Astrocyte (in vitro differentiated cells and primary cell): ENCODE data around the gene MYOZ2.

ENCODE experiments used
- EZH2 ChIP-seq: IDR thresholded peaks from 2 replicates; pipeline ENCODE4 v1.6.1; 2012; ENCODE audit warnings: mild to moderate bottlenecking, low read length, inconsistent platforms; ENCODE audit not compliant: insufficient read depth
- TF ChIP-seq, protein P1 (sequence below): IDR thresholded peaks from 2 replicates; pipeline ENCODE4 v1.5.1; 2011; ENCODE audit warnings: low read depth, mild to moderate bottlenecking, inconsistent platforms, low read length, moderate library complexity; ENCODE audit not compliant: insufficient read depth

DNA sequence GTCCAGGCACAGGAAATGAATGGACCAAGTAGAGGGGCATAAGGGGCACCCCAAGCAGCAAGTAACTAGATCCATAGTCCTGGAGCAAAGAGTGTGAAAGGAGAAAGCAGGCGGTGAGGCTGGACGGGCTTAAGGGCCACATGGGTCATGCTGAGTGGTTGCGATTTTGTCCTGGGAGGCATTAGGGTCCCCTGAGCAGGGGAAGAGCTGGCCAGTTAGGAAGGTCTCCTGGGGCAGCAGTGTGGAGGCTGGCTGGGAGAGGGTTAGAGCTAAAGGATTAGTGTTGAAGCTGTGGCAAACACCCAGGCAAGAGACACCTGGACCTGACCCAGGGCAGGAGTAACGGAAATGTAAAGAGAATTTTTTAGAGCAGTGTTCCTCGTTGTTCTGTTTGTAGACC, 26.5 kb downstream of the MYOZ2 start:
- TF ChIP-seq, protein P1, sequence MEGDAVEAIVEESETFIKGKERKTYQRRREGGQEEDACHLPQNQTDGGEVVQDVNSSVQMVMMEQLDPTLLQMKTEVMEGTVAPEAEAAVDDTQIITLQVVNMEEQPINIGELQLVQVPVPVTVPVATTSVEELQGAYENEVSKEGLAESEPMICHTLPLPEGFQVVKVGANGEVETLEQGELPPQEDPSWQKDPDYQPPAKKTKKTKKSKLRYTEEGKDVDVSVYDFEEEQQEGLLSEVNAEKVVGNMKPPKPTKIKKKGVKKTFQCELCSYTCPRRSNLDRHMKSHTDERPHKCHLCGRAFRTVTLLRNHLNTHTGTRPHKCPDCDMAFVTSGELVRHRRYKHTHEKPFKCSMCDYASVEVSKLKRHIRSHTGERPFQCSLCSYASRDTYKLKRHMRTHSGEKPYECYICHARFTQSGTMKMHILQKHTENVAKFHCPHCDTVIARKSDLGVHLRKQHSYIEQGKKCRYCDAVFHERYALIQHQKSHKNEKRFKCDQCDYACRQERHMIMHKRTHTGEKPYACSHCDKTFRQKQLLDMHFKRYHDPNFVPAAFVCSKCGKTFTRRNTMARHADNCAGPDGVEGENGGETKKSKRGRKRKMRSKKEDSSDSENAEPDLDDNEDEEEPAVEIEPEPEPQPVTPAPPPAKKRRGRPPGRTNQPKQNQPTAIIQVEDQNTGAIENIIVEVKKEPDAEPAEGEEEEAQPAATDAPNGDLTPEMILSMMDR, result no peak
- no peak for TF ChIP-seq EZH2
